Measurements from ENCODE around the gene IL18BP. TPM values are rescaled to one million over a fixed set of nuclear protein-coding genes. Genes with fewer than 3 reads are reported as not detected.
A peak's percentile ranks its signal among the peaks of the same experiment; 100 is the strongest.

The IL18BP gene
- total and polyA plus RNA-seq, 10 of the 15 experiments (the other 5 are each of a cell fraction or from before 2014, with no cell fraction given), result 2.6 to 18.1 (median 10.7) TPM

- TF ChIP-seq RCOR1 (conservative IDR thresholded peaks at IDR 0.05; ENCODE audit: low read depth, low read length), result no peak
- TF ChIP-seq, protein P1, sequence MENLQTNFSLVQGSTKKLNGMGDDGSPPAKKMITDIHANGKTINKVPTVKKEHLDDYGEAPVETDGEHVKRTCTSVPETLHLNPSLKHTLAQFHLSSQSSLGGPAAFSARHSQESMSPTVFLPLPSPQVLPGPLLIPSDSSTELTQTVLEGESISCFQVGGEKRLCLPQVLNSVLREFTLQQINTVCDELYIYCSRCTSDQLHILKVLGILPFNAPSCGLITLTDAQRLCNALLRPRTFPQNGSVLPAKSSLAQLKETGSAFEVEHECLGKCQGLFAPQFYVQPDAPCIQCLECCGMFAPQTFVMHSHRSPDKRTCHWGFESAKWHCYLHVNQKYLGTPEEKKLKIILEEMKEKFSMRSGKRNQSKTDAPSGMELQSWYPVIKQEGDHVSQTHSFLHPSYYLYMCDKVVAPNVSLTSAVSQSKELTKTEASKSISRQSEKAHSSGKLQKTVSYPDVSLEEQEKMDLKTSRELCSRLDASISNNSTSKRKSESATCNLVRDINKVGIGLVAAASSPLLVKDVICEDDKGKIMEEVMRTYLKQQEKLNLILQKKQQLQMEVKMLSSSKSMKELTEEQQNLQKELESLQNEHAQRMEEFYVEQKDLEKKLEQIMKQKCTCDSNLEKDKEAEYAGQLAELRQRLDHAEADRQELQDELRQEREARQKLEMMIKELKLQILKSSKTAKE (IDR thresholded peaks at IDR 0.05; ENCODE audit: low read depth, poor library complexity, severe bottlenecking), result no peak
- TF ChIP-seq BCLAF1 (IDR thresholded peaks at IDR 0.05), result no peak
- 0 out of 2 replicates have a peak, but pooled peaks have one; percentile 34 for TF ChIP-seq CHD2 (IDR thresholded peaks at IDR 0.05; ENCODE audit: borderline replicate concordance, low read depth, low read length)
- no peak for TF ChIP-seq E2F8 (IDR thresholded peaks at IDR 0.05; ENCODE audit: low read depth, partially characterized antibody)
- no peak for TF ChIP-seq ASH2L (IDR thresholded peaks at IDR 0.05; ENCODE audit: borderline replicate concordance, low read depth)
- TF ChIP-seq E2F4 (IDR thresholded peaks at IDR 0.05; ENCODE audit: low read depth, low read length), result no peak
- TF ChIP-seq MXI1 (IDR thresholded peaks at IDR 0.05; ENCODE audit: low read depth, low read length), result no peak; the same call in 1 of the 2 replicates
- no peak for TF ChIP-seq FOS (IDR thresholded peaks at IDR 0.05; ENCODE audit: borderline replicate concordance, extremely low read depth, insufficient read length)
- TF ChIP-seq RAD21 (IDR thresholded peaks at IDR 0.05; ENCODE audit: insufficient read depth, low read depth, low read length), result no peak
- TF ChIP-seq, protein P2, sequence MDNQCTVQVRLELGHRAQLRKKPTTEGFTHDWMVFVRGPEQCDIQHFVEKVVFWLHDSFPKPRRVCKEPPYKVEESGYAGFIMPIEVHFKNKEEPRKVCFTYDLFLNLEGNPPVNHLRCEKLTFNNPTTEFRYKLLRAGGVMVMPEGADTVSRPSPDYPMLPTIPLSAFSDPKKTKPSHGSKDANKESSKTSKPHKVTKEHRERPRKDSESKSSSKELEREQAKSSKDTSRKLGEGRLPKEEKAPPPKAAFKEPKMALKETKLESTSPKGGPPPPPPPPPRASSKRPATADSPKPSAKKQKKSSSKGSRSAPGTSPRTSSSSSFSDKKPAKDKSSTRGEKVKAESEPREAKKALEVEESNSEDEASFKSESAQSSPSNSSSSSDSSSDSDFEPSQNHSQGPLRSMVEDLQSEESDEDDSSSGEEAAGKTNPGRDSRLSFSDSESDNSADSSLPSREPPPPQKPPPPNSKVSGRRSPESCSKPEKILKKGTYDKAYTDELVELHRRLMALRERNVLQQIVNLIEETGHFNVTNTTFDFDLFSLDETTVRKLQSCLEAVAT (IDR thresholded peaks at IDR 0.05), result peak; percentile 25; the same call in 1 of the 2 replicates
- TF ChIP-seq PKNOX1 (IDR thresholded peaks at IDR 0.05), result peak; percentile 60
- TF ChIP-seq NRF1 (conservative IDR thresholded peaks at IDR 0.05; ENCODE audit: low read depth, low read length), result no peak
- TF ChIP-seq, protein P3, sequence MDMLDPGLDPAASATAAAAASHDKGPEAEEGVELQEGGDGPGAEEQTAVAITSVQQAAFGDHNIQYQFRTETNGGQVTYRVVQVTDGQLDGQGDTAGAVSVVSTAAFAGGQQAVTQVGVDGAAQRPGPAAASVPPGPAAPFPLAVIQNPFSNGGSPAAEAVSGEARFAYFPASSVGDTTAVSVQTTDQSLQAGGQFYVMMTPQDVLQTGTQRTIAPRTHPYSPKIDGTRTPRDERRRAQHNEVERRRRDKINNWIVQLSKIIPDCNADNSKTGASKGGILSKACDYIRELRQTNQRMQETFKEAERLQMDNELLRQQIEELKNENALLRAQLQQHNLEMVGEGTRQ (IDR thresholded peaks at IDR 0.05; ENCODE audit: borderline replicate concordance, low read depth, low read length), result no peak
- no peak for TF ChIP-seq CBX3 (IDR thresholded peaks at IDR 0.05; ENCODE audit: borderline replicate concordance, low read depth)
These were observed 42.8 kb downstream of the IL18BP start (continued) for GRCh38 chr11:72041364-72042063.

Measured in GM12878 (cell line).